GM19397 (cell line): ENCODE results near the gene GRAMD2B.
A peak's percentile ranks its signal among the peaks of the same experiment; 100 is the strongest.

Source experiments
- ATAC-seq: cut with Tn5 transposase; IDR thresholded peaks from one replicate; pipeline ENCODE4 v1.9.1; 2021; ENCODE audit warnings: mild to moderate bottlenecking, moderate library complexity; ENCODE audit not compliant: unreplicated experiment

GRAMD2B gene

GRCh38 chr5:126472538-126472889, 49.3 kb downstream of the GRAMD2B start:
- ATAC-seq = no peak

- no peak for ATAC-seq
Measured at GRCh38 chr5:126477294-126478117, 54.3 kb downstream of the GRAMD2B start.

GRCh38 chr5:126479810-126480209, 56.6 kb downstream of the GRAMD2B start:
- no peak for ATAC-seq

GRCh38 chr5:126480824-126481223, 57.6 kb downstream of the GRAMD2B start:
- no peak for ATAC-seq

GRCh38 chr5:126481243-126481642, 58.0 kb downstream of the GRAMD2B start:
- no peak for ATAC-seq

GRCh38 chr5:126482591-126482990, 59.4 kb downstream of the GRAMD2B start:
- no peak for ATAC-seq

GRCh38 chr5:126483156-126483555, 59.9 kb downstream of the GRAMD2B start:
- ATAC-seq = no peak

- ATAC-seq = no peak
Measured at GRCh38 chr5:126484253-126484652, 61.0 kb downstream of the GRAMD2B start.

GRCh38 chr5:126486332-126486731, 63.1 kb downstream of the GRAMD2B start:
- ATAC-seq = no peak

- ATAC-seq = no peak
Measured at GRCh38 chr5:126487596-126487995, 64.4 kb downstream of the GRAMD2B start.

GRCh38 chr5:126488443-126489065, 65.3 kb downstream of the GRAMD2B start:
- ATAC-seq = no peak

- ATAC-seq = no peak
Measured at GRCh38 chr5:126490167-126490940, 67.1 kb downstream of the GRAMD2B start.

GRCh38 chr5:126492939-126493338, 69.7 kb downstream of the GRAMD2B start:
- ATAC-seq = no peak

GRCh38 chr5:126494393-126494792, 71.2 kb downstream of the GRAMD2B start:
- no peak for ATAC-seq

GRCh38 chr5:126497506-126497905, 74.3 kb downstream of the GRAMD2B start:
- no peak for ATAC-seq

- no peak for ATAC-seq
Measured at GRCh38 chr5:126499278-126499677, 76.1 kb downstream of the GRAMD2B start.

GRCh38 chr5:126499853-126500342, 76.7 kb downstream of the GRAMD2B start:
- peak; percentile 63 for ATAC-seq

- ATAC-seq = no peak
Measured at GRCh38 chr5:126501448-126501847, 78.2 kb downstream of the GRAMD2B start.

GRCh38 chr5:126503602-126504104, 80.4 kb downstream of the GRAMD2B start:
- no peak for ATAC-seq

GRCh38 chr5:126506079-126506478, 82.9 kb downstream of the GRAMD2B start:
- no peak for ATAC-seq

GRCh38 chr5:126508251-126508961, 85.2 kb downstream of the GRAMD2B start:
- ATAC-seq = no peak
